Measurements from ENCODE around the gene SEMA3A.

GRCh38 chr7:83970081-83970480 is 224.5 kb downstream of the SEMA3A start:
- no peak for TF ChIP-seq CTCF (IDR thresholded peaks at IDR 0.05)
- no peak for TF ChIP-seq POLR2A (IDR thresholded peaks at IDR 0.05)

All from heart left ventricle (tissue), 13 donors.